ENCODE results near the gene UBTD1.
A peak's percentile ranks its signal among the peaks of the same experiment; 100 is the strongest.

Gene UBTD1

DNA sequence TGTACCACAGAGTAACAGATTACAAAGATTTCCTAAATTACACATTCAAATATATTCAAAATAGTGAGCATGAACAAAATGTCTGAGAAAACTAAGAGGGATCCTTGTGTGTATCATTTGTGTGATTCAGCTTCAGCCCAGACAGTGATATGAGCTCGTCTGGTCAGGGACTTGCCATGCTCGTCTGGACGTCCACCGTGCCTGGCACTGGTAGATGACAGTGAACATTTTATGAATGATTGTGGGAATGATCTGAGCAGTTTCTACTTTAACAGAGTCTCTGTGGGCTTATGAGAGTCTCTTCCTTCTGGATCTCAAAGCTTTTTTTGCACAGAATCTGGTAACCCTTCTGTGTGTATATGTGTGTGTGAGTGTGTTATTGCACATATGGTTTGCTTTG lies 39.7 kb downstream of the UBTD1 start:
- TF ChIP-seq TEAD4 (IDR thresholded peaks at IDR 0.05) (no peak), CEBPB (IDR thresholded peaks at IDR 0.05) (no peak), FOXM1 (IDR thresholded peaks at IDR 0.05; ENCODE audit: borderline replicate concordance, low read depth) (no peak), EGR1 (IDR thresholded peaks at IDR 0.05) (no peak), EP300 (IDR thresholded peaks at IDR 0.05; ENCODE audit: borderline replicate concordance) (no peak), TAF1 (IDR thresholded peaks at IDR 0.05; ENCODE audit: low read depth) (no peak), ZBTB7A (IDR thresholded peaks at IDR 0.05; ENCODE audit: low read depth) (no peak), NFIC (IDR thresholded peaks at IDR 0.05) (no peak), YY1 (IDR thresholded peaks at IDR 0.05; ENCODE audit: low read depth) (no peak), CREB1 (IDR thresholded peaks at IDR 0.05; ENCODE audit: low read depth) (no peak), RAD21 (IDR thresholded peaks at IDR 0.05; ENCODE audit: low read depth) (no peak)
- TF ChIP-seq, protein P1, sequence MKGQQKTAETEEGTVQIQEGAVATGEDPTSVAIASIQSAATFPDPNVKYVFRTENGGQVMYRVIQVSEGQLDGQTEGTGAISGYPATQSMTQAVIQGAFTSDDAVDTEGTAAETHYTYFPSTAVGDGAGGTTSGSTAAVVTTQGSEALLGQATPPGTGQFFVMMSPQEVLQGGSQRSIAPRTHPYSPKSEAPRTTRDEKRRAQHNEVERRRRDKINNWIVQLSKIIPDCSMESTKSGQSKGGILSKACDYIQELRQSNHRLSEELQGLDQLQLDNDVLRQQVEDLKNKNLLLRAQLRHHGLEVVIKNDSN (IDR thresholded peaks at IDR 0.05): no peak
- TF ChIP-seq, protein P2, sequence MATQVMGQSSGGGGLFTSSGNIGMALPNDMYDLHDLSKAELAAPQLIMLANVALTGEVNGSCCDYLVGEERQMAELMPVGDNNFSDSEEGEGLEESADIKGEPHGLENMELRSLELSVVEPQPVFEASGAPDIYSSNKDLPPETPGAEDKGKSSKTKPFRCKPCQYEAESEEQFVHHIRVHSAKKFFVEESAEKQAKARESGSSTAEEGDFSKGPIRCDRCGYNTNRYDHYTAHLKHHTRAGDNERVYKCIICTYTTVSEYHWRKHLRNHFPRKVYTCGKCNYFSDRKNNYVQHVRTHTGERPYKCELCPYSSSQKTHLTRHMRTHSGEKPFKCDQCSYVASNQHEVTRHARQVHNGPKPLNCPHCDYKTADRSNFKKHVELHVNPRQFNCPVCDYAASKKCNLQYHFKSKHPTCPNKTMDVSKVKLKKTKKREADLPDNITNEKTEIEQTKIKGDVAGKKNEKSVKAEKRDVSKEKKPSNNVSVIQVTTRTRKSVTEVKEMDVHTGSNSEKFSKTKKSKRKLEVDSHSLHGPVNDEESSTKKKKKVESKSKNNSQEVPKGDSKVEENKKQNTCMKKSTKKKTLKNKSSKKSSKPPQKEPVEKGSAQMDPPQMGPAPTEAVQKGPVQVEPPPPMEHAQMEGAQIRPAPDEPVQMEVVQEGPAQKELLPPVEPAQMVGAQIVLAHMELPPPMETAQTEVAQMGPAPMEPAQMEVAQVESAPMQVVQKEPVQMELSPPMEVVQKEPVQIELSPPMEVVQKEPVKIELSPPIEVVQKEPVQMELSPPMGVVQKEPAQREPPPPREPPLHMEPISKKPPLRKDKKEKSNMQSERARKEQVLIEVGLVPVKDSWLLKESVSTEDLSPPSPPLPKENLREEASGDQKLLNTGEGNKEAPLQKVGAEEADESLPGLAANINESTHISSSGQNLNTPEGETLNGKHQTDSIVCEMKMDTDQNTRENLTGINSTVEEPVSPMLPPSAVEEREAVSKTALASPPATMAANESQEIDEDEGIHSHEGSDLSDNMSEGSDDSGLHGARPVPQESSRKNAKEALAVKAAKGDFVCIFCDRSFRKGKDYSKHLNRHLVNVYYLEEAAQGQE (IDR thresholded peaks at IDR 0.05; ENCODE audit: low read depth): no peak

DNA sequence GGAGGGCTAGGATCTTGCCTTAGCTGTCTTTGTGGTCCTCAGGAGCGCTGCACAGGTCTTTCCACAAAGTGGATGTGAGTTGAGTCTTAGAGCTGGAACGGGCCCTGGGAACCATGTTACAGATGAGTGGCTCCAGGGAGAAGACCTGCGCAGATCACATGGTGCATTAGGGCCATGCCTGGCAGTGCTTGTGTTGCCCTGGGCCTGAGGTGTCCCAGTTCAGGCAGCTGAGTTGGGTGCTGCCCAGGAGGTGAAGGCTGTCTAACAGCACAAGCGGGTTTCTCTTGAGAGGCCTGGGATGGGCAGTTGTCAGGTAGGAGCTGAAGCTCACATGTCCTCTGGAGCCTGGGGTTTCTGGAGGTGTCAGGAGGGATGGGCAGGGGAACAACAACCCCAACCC lies 40.1 kb downstream of the UBTD1 start:
- TF ChIP-seq ZBTB7A (IDR thresholded peaks at IDR 0.05; ENCODE audit: low read depth): no peak
- TF ChIP-seq, protein P1 (IDR thresholded peaks at IDR 0.05): 0 out of 2 replicates have a peak, but pooled peaks have one; percentile 54

DNA sequence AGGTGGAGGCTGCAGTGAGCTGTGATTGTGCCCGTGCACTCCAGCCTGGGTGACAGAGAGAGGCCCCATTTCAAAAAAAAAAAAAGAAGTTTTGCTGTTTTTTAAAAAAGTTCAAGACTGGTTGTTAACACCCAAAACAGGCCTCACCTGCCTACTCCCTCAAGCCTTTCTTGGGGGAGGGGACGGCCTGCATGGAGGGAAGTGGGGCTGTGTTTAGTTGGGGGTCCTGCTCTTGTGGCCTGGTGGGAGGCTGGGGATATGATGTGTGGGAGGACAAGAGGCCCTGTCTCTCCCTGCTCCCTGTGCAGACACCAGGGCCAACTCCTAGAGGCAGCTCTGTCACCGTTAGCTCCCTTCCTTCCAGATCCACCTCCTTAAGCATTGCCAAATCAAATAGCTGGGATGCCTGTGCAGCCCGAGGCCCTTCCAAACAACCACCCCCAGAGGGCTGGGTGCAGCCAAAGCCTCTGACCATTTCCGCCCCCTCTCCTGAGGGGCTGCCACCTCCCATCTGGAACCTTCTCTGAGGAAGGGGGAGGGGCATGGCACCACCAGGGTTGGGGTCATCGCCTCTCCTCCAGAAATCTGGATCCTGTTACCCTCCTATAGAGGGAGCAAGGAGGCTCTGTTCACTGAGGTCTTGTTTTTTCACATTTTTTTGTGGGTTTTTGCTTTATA lies 40.9 kb downstream of the UBTD1 start:
- no peak for TF ChIP-seq EP300 (IDR thresholded peaks at IDR 0.05; ENCODE audit: borderline replicate concordance)
- TF ChIP-seq TEAD4 (IDR thresholded peaks at IDR 0.05): 0 out of 2 replicates have a peak, but pooled peaks have one; percentile 33

DNA sequence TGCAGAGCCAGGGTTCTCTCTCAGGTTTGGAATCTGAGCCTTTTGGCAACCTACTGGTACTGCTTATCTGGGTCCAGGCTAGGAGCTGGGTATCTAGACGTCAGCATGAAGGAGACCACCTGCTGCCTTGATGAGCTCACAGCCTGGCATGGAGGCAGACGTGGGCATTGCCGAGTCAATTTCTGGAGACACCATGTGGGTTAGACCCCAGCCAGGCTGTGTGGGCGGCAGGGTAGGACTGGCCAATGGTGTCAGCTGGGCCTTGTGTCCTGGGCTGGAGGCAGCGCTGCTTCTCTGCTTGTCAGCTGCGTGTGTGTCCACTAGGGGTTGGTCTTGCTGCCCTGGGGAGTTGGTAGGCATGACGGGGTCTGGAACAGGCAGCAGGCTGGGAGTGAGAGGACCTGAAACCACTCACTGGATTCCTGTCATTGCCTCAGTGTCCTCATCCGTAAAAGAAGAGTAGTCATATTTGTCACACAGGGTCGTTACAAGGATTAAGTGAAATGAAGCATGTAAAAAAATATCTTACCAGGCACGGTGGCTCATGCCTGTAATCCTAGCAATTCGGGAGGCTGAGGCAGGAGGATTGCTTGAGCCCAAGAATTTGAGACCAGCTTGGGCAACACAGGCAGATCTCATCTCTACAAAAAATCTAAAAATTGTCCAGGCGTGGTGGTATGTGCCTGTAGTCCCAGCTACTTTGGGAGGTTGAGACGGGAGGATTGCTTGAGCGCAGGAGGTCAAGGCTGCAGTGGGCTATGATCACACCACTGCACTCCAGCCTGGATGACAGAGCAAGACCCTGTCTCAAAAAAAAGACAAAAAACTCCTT lies 42.2 kb downstream of the UBTD1 start:
- TF ChIP-seq RAD21 (IDR thresholded peaks at IDR 0.05; ENCODE audit: low read depth) (0 out of 2 replicates have a peak, but pooled peaks have one; percentile 0), NFIC (IDR thresholded peaks at IDR 0.05) (no peak)

DNA sequence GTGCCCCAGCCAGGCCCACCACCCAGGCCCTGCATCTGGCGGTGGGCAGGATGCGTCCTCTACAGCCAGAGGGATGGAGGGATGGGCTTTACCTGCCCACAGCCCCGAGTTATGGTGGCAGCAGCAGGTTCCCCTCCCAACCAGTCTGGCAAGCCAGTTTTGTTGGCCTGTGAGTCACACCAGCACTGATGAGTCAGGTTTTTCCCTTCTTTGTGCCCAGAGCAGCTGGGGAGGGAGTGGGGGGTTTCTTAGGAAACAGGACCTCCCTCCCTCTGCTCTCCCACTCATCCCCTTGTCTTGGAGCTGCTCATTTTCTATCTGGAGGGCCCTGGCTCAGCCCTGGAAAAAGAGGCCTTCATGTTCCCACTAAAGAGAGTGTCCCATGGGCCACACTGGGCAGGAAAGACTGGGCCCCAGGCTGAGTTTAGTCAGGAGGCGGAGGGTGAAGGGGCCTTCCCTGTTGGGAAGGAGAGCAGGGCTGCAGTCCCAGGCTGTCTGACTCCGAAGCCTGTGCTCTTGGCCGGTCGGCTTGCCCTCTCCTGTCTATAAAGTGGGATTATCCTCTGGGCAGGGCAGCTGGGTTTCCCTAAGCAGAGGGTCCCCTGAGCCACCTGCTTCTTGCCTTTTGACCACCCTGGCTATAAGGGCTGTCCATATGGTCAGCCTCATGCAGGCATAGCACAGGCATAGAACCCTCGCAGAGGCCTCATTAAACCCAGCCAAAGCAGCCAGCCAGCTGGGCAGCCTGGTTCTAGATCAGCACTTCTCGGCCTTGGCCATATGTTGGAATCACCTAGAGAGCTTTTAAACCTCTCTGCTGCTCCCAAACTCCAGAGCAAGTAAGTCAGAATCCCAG lies 43.7 kb downstream of the UBTD1 start:
- TF ChIP-seq TAF1 (IDR thresholded peaks at IDR 0.05; ENCODE audit: low read depth) (no peak), CEBPB (IDR thresholded peaks at IDR 0.05) (no peak), YY1 (IDR thresholded peaks at IDR 0.05; ENCODE audit: low read depth) (no peak), EGR1 (IDR thresholded peaks at IDR 0.05) (no peak), NFIC (IDR thresholded peaks at IDR 0.05) (peak; percentile 81), ZBTB7A (IDR thresholded peaks at IDR 0.05; ENCODE audit: low read depth) (peak; percentile 95; the same call in 1 of the 2 replicates), TCF12 (IDR thresholded peaks at IDR 0.05; ENCODE audit: low read depth) (peak; percentile 78), EP300 (IDR thresholded peaks at IDR 0.05; ENCODE audit: borderline replicate concordance) (peak; percentile 77; the same call in 1 of the 2 replicates)
- TF ChIP-seq, protein P2 (IDR thresholded peaks at IDR 0.05; ENCODE audit: low read depth): no peak
- TF ChIP-seq, protein P3, sequence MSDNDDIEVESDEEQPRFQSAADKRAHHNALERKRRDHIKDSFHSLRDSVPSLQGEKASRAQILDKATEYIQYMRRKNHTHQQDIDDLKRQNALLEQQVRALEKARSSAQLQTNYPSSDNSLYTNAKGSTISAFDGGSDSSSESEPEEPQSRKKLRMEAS (IDR thresholded peaks at IDR 0.05): peak; percentile 43

DNA sequence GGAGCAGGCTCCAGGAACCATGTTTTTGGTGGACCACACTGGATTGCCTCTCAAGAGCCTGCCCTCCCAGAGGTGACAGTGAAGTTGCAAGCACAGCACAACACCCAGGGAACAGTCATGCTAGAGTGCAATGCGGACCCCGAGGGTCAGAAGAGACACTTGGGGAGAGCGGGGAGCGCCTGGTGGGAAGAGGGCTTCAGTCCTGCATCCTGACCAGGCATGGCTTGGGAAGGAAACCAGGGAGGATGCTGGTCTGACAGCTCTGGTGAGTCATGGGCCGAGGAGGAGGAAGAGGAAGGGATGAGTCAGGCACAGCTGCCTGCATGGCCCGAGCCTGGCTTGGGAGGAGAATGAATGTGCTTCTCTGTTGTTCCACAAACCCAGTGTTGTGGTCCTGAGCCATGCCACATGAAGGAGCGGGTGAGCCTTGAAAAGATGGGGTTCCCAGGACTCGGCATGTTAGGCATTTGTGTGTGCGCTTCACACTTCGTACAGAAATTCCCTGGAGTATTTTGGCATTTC lies 44.4 kb downstream of the UBTD1 start:
- TF ChIP-seq YY1 (IDR thresholded peaks at IDR 0.05; ENCODE audit: low read depth) (peak; percentile 12; the same call in 1 of the 2 replicates), TCF12 (IDR thresholded peaks at IDR 0.05; ENCODE audit: low read depth) (peak; percentile 52; the same call in 1 of the 2 replicates), RAD21 (IDR thresholded peaks at IDR 0.05; ENCODE audit: low read depth) (no peak), NFIC (IDR thresholded peaks at IDR 0.05) (no peak; the same call in 1 of the 2 replicates), TEAD4 (IDR thresholded peaks at IDR 0.05) (no peak), CEBPB (IDR thresholded peaks at IDR 0.05) (no peak), EP300 (IDR thresholded peaks at IDR 0.05; ENCODE audit: borderline replicate concordance) (peak; percentile 57; the same call in 1 of the 2 replicates), FOXM1 (IDR thresholded peaks at IDR 0.05; ENCODE audit: borderline replicate concordance, low read depth) (no peak), ZBTB7A (IDR thresholded peaks at IDR 0.05; ENCODE audit: low read depth) (no peak), CREB1 (IDR thresholded peaks at IDR 0.05; ENCODE audit: low read depth) (no peak), TAF1 (IDR thresholded peaks at IDR 0.05; ENCODE audit: low read depth) (no peak), EGR1 (IDR thresholded peaks at IDR 0.05) (no peak)
- TF ChIP-seq, protein P2 (IDR thresholded peaks at IDR 0.05; ENCODE audit: low read depth): no peak
- TF ChIP-seq, protein P3 (IDR thresholded peaks at IDR 0.05): peak; percentile 51; the same call in 1 of the 2 replicates
- TF ChIP-seq, protein P1 (IDR thresholded peaks at IDR 0.05): no peak
